ENCODE results near the gene PIM2.

DNA sequence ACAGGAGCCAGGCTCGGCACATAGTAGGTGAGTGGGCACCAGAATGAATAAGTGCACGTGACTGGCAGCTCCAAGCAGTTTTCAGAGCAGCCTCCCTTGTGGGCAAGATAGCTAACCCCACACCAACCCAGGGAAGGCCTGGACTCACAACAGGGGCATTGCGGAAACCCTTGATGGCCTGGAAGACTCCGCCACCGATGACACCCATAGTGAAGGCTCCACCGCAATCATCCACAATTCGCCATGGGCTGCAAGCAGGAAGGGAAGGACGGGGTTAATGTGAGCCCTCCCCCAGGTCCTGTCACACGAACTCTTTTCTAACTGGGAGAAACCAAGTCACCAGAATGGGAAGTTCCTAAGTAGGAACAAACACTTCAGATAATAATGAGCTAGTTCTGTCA, 22.2 kb downstream of the PIM2 start:
- TF ChIP-seq, protein P1, sequence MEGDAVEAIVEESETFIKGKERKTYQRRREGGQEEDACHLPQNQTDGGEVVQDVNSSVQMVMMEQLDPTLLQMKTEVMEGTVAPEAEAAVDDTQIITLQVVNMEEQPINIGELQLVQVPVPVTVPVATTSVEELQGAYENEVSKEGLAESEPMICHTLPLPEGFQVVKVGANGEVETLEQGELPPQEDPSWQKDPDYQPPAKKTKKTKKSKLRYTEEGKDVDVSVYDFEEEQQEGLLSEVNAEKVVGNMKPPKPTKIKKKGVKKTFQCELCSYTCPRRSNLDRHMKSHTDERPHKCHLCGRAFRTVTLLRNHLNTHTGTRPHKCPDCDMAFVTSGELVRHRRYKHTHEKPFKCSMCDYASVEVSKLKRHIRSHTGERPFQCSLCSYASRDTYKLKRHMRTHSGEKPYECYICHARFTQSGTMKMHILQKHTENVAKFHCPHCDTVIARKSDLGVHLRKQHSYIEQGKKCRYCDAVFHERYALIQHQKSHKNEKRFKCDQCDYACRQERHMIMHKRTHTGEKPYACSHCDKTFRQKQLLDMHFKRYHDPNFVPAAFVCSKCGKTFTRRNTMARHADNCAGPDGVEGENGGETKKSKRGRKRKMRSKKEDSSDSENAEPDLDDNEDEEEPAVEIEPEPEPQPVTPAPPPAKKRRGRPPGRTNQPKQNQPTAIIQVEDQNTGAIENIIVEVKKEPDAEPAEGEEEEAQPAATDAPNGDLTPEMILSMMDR (IDR thresholded peaks at IDR 0.05; ENCODE audit: insufficient read depth, low read length, poor library complexity, severe bottlenecking): no peak
- TF ChIP-seq EZH2phosphoT487 (conservative IDR thresholded peaks at IDR 0.05; ENCODE audit: low read length): no peak

All from SU-DHL-6 (cell line).